ENCODE measurements around the gene KDM5A.

The KDM5A gene

GRCh38 chr12:295132-295531, 94.0 kb downstream of the KDM5A start:
- H3K36me3 ChIP-seq, result peaks cover 64% of the 10 kb centered on the region
- H3K4me1 ChIP-seq, result no peaks in the 10 kb centered on the region
- no peak overlapping the region for H3K4me3 ChIP-seq (ENCODE audit: low read depth, low read length)
- no peak for DNase-seq
- no peak for TF ChIP-seq CTCF (IDR thresholded peaks at IDR 0.05; ENCODE audit: low read depth, low read length)
- no peaks in the 10 kb centered on the region for H3K27me3 ChIP-seq
- H3K9me3 ChIP-seq, result no peaks in the 10 kb centered on the region

- peaks cover 66% of the 10 kb centered on the region for H3K36me3 ChIP-seq
- DNase-seq, result no peak
These were observed 95.9 kb downstream of the KDM5A start for GRCh38 chr12:293199-293598.

GRCh38 chr12:292186-292585, 96.9 kb downstream of the KDM5A start:
- DNase-seq, result no peak
- H3K36me3 ChIP-seq, result peaks cover 65% of the 10 kb centered on the region
- H3K27me3 ChIP-seq, result no peaks in the 10 kb centered on the region
- no peak for TF ChIP-seq CTCF (IDR thresholded peaks at IDR 0.05; ENCODE audit: low read depth, low read length)
- no peak overlapping the region for H3K4me3 ChIP-seq (ENCODE audit: low read depth, low read length)
- H3K9me3 ChIP-seq, result no peaks in the 10 kb centered on the region
- H3K4me1 ChIP-seq, result no peaks in the 10 kb centered on the region

More at GRCh38 chr12:293199-293598, 95.9 kb downstream of the KDM5A start:
- H3K4me1 ChIP-seq, result no peaks in the 10 kb centered on the region
- no peaks in the 10 kb centered on the region for H3K9me3 ChIP-seq
- no peak for TF ChIP-seq CTCF (IDR thresholded peaks at IDR 0.05; ENCODE audit: low read depth, low read length)
- H3K4me3 ChIP-seq (ENCODE audit: low read depth, low read length), result no peak overlapping the region
- no peaks in the 10 kb centered on the region for H3K27me3 ChIP-seq

GRCh38 chr12:291153-291723, 97.9 kb downstream of the KDM5A start:
- DNase-seq, result no peak
- Histone ChIP-seq H3K9me3 (no peaks in the 10 kb centered on the region), H3K36me3 (peaks cover 55% of the 10 kb centered on the region), H3K4me3 (ENCODE audit: low read depth, low read length) (no peak overlapping the region), H3K4me1 (no peaks in the 10 kb centered on the region), H3K27me3 (no peaks in the 10 kb centered on the region)
- TF ChIP-seq CTCF (IDR thresholded peaks at IDR 0.05; ENCODE audit: low read depth, low read length), result no peak

- Histone ChIP-seq H3K9me3 (no peaks in the 10 kb centered on the region), H3K4me3 (ENCODE audit: low read depth, low read length) (no peak overlapping the region), H3K4me1 (no peaks in the 10 kb centered on the region), H3K27me3 (no peaks in the 10 kb centered on the region), H3K36me3 (peaks cover 49% of the 10 kb centered on the region)
- DNase-seq, result no peak
- no peak for TF ChIP-seq CTCF (IDR thresholded peaks at IDR 0.05; ENCODE audit: low read depth, low read length)
These were observed 100.4 kb downstream of the KDM5A start for GRCh38 chr12:288687-289086.

- peaks cover 33% of the 10 kb centered on the region for H3K36me3 ChIP-seq
- no peak for TF ChIP-seq CTCF (IDR thresholded peaks at IDR 0.05; ENCODE audit: low read depth, low read length)
These were observed 102.4 kb downstream of the KDM5A start for GRCh38 chr12:286531-287300.

More at GRCh38 chr12:286531-287300, 102.4 kb downstream of the KDM5A start:
- Histone ChIP-seq H3K4me1 (no peaks in the 10 kb centered on the region), H3K9me3 (no peaks in the 10 kb centered on the region), H3K4me3 (ENCODE audit: low read depth, low read length) (no peak overlapping the region), H3K27me3 (no peaks in the 10 kb centered on the region)
- no peak for DNase-seq
